IMR-90 (cell line): ENCODE data around the gene TGFB1. TPM values are rescaled to one million over a fixed set of nuclear protein-coding genes. Genes with fewer than 3 reads are reported as not detected.
A peak's percentile ranks its signal among the peaks of the same experiment; 100 is the strongest.

Source experiments
- ATAC-seq: fragments of 200-7000 bp; cut with Tn5 transposase; 2 replicates; pipeline ENCODE4 v1.9.1; 2020; ENCODE audit warnings: low read depth, mild to moderate bottlenecking, moderate library complexity
- BruUV-seq: library from RNA; stranded (reverse); fragments of 400-500 nt; replicated peaks from 2 replicates; lab custom pipeline; 2021; lab: Mats Ljungman, UMichigan
- CTCF ChIA-PET: fragments of 300-600 bp; formaldehyde crosslinking; extraction: SDS; loops from one replicate; lab custom pipeline; 2021; ENCODE audit warnings: antibody characterized with exemption; lab: Yijun Ruan, JAX
- POLR2A ChIA-PET: fragments of 300-600 bp; sonication (Branson Sonifier 250); formaldehyde crosslinking; loops from one replicate; lab custom pipeline; 2022; ENCODE audit warnings: antibody characterized with exemption; ENCODE audit not compliant: unreplicated experiment; lab: Charles Lee
- DNase-seq: peaks from one replicate; pipeline ENCODE4 v3.0.0; 2013
- H2AFZ ChIP-seq: replicated peaks from 2 replicates; pipeline ENCODE3; 2013; ENCODE audit warnings: low read length, mild to moderate bottlenecking; ENCODE audit not compliant: poor library complexity
- H2AK5ac ChIP-seq: 2 replicates; pipeline ENCODE4 v1.6.1; 2013; ENCODE audit warnings: low read depth, low read length, inconsistent platforms
- H2AK9ac ChIP-seq: replicated peaks from 2 replicates; pipeline ENCODE3; 2013; ENCODE audit warnings: mild to moderate bottlenecking, low read depth, low read length, moderate library complexity; ENCODE audit not compliant: poor library complexity
- H2BK120ac ChIP-seq: 2 replicates; pipeline ENCODE4 v1.6.1; 2013; ENCODE audit warnings: low read depth, low read length, inconsistent platforms
- H2BK15ac ChIP-seq: 3 replicates; pipeline ENCODE4 v1.6.1; 2013; ENCODE audit warnings: low read depth, low read length, inconsistent platforms
- H2BK20ac ChIP-seq: 2 replicates; pipeline ENCODE4 v1.6.1; 2013; ENCODE audit warnings: low read depth, mild to moderate bottlenecking, inconsistent platforms, low read length, moderate library complexity
- H2BK5ac ChIP-seq: 2 replicates; pipeline ENCODE4 v1.6.1; 2013; ENCODE audit warnings: mild to moderate bottlenecking, low read depth, low read length, inconsistent platforms; ENCODE audit not compliant: poor library complexity, severe bottlenecking
- H3K14ac ChIP-seq: replicated peaks from 2 replicates; pipeline ENCODE4 v1.6.1; 2013; ENCODE audit warnings: low read depth, low read length, inconsistent platforms
- H3K18ac ChIP-seq: 2 replicates; pipeline ENCODE4 v1.6.1; 2013; ENCODE audit warnings: low read depth, low read length, control low read depth
- H3K23ac ChIP-seq: 2 replicates; pipeline ENCODE4 v1.6.1; 2013; ENCODE audit warnings: low read depth, low read length, inconsistent platforms
- H3K27ac ChIP-seq: 2 replicates; pipeline ENCODE4 v1.5.1; 2013; ENCODE audit warnings: mild to moderate bottlenecking, control low read depth, low read length; ENCODE audit not compliant: insufficient read depth
- H3K27me3 ChIP-seq: 2 replicates; pipeline ENCODE4 v1.6.1; 2013; ENCODE audit warnings: low read length; ENCODE audit not compliant: control insufficient read depth, insufficient read depth
- H3K36me3 ChIP-seq: 2 replicates; pipeline ENCODE4 v1.6.1; 2013; ENCODE audit warnings: low read length, mixed read lengths; ENCODE audit not compliant: control insufficient read depth, insufficient read depth
- H3K4ac ChIP-seq: 2 replicates; pipeline ENCODE4 v1.6.1; 2013; ENCODE audit warnings: low read depth, low read length, inconsistent platforms
- H3K4me1 ChIP-seq: 2 replicates; pipeline ENCODE4 v1.6.1; 2013; ENCODE audit warnings: low read length, mixed read lengths; ENCODE audit not compliant: control insufficient read depth, insufficient read depth
- H3K4me2 ChIP-seq: 2 replicates; pipeline ENCODE4 v1.6.1; 2013; ENCODE audit warnings: low read depth, mild to moderate bottlenecking, control low read depth, low read length, moderate library complexity
- H3K4me3 ChIP-seq: 2 replicates; pipeline ENCODE4 v1.5.1; 2013; ENCODE audit warnings: low read depth, mild to moderate bottlenecking, control low read depth, low read length, moderate library complexity; ENCODE audit not compliant: insufficient read depth
- H3K56ac ChIP-seq: 2 replicates; pipeline ENCODE4 v1.6.1; 2013; ENCODE audit warnings: low read length, inconsistent platforms; ENCODE audit not compliant: insufficient read depth; ENCODE audit errors: extremely low read depth
- H3K79me1 ChIP-seq, 2 experiments: 2 replicates each; pipeline ENCODE4 v1.6.1; 2013; ENCODE audit warnings: low read length in 2 of 2, inconsistent platforms in 1 of 2, low read depth in 1 of 2
- H3K9ac ChIP-seq: 2 replicates; pipeline ENCODE4 v1.6.1; 2013; ENCODE audit warnings: low read depth, low read length, control low read depth
- H3K9me1 ChIP-seq: 2 replicates; pipeline ENCODE4 v1.6.1; 2013; ENCODE audit warnings: low read length, inconsistent platforms; ENCODE audit not compliant: insufficient read depth
- H3K9me3 ChIP-seq: 2 replicates; pipeline ENCODE4 v1.6.1; 2013; ENCODE audit warnings: low read length; ENCODE audit not compliant: control insufficient read depth, insufficient read depth
- H4K20me1 ChIP-seq: 2 replicates; pipeline ENCODE4 v1.6.1; 2013; ENCODE audit warnings: low read length, inconsistent platforms; ENCODE audit not compliant: insufficient read depth
- H4K5ac ChIP-seq: 2 replicates; pipeline ENCODE4 v1.6.1; 2013; ENCODE audit warnings: mild to moderate bottlenecking, low read depth, low read length, control low read depth
- H4K8ac ChIP-seq, 2 experiments: 2 replicates each; pipeline ENCODE4 v1.6.1; 2013; ENCODE audit warnings: low read depth in 2 of 2, low read length in 2 of 2, control low read depth in 1 of 2, inconsistent platforms in 1 of 2
- H4K91ac ChIP-seq: 2 replicates; pipeline ENCODE4 v1.6.1; 2013; ENCODE audit warnings: low read depth, low read length, inconsistent platforms; ENCODE audit not compliant: insufficient read depth
- BHLHE40 ChIP-seq: fragments of 150-350 bp; IDR thresholded peaks from 2 replicates; pipeline ENCODE4 v1.6.1; 2016; ENCODE audit warnings: mild to moderate bottlenecking, low read depth, low read length
- CEBPB ChIP-seq: IDR thresholded peaks from 2 replicates; pipeline ENCODE4 v1.6.1; 2012; ENCODE audit warnings: low read depth, low read length, improper control_type of control experiment
- CHD1 ChIP-seq: IDR thresholded peaks from 2 replicates; pipeline ENCODE4 v1.6.1; 2012; ENCODE audit warnings: low read depth, low read length, improper control_type of control experiment
- ELK1 ChIP-seq: fragments of 150-350 bp; IDR thresholded peaks from 2 replicates; pipeline ENCODE4 v1.6.1; 2016; ENCODE audit warnings: low read depth, mild to moderate bottlenecking, low read length, moderate library complexity, borderline replicate concordance
- MAFK ChIP-seq: IDR thresholded peaks from 2 replicates; pipeline ENCODE4 v1.6.1; 2012; ENCODE audit warnings: low read depth, low read length, improper control_type of control experiment
- MAZ ChIP-seq: IDR thresholded peaks from 2 replicates; pipeline ENCODE4 v1.6.1; 2012; ENCODE audit warnings: low read depth, mild to moderate bottlenecking, low read length, improper control_type of control experiment, moderate library complexity, borderline replicate concordance
- MXI1 ChIP-seq: IDR thresholded peaks from 2 replicates; pipeline ENCODE4 v1.6.1; 2012; ENCODE audit warnings: low read depth, mild to moderate bottlenecking, low read length, moderate library complexity, borderline replicate concordance
- NFE2L2 ChIP-seq: fragments of 150-350 bp; IDR thresholded peaks from 2 replicates; pipeline ENCODE4 v1.6.1; 2016; ENCODE audit warnings: low read depth, mild to moderate bottlenecking, low read length
- POLR2A ChIP-seq: IDR thresholded peaks from 2 replicates; pipeline ENCODE4 v1.6.1; 2012; ENCODE audit warnings: mild to moderate bottlenecking, low read depth, low read length
- RAD21 ChIP-seq: IDR thresholded peaks from 2 replicates; pipeline ENCODE4 v1.6.1; 2012; ENCODE audit warnings: low read length, improper control_type of control experiment
- WGBS, 2 experiments: methylation state at CpG; one replicate each; pipeline versions ENCODE4 v1.1.5 to v1.1.7; 2013; ENCODE audit warnings: missing lambda C conversion rate in 2 of 2; ENCODE audit not compliant: insufficient read length in 1 of 2; ENCODE audit errors: extremely low coverage in 2 of 2; 5-methylcytosine and 5-hydroxymethylcytosine counted together
- dilution Hi-C: fragments of 300-500 bp; cut with HindIII; formaldehyde crosslinking; loops from one replicate; pipeline ENCODE4 v1.14.3; 2018; ENCODE audit warnings: low sequenced_read_pairs; ENCODE audit not compliant: unreplicated experiment
- in situ Hi-C: fragments of 300-500 bp; cut with MboI; formaldehyde crosslinking; loops from 3 replicates; pipeline ENCODE4 v1.14.3; 2019; ENCODE audit warnings: low sequenced_read_pairs, inconsistent platforms, mixed read lengths
- intact Hi-C: fragments of 100-400 bp; cut with micrococcal nuclease; formaldehyde crosslinking; loops from 2 replicates; pipeline ENCODE4 v1.10.0; 2022
- polyA plus RNA-seq, 3 experiments: library from polyadenylated mRNA; depleted of rRNA; stranded (reverse); fragments of >200 nt; gene quantifications; 2 replicates each; pipeline ENCODE4 v1.2.3, GENCODE V29; 2012; ENCODE audit warnings: low replicate concordance in 1 of 3
- total RNA-seq: library from RNA; depleted of rRNA; stranded (reverse); fragments of >200 nt; gene quantifications from 2 replicates; pipeline ENCODE4 v1.2.3, GENCODE V29; 2012
- TF ChIP-seq, protein P1 (sequence below): fragments of 150-350 bp; IDR thresholded peaks from 2 replicates; pipeline ENCODE4 v1.6.1; 2017; ENCODE audit warnings: mild to moderate bottlenecking, antibody characterized with exemption, low read length, low read depth

TGFB1 gene
- total and polyA plus RNA-seq, 2 of the 4 experiments (the other 2 are of a cell fraction) = 3.2 to 26.7 TPM

GRCh38 chr19:41397086-41398049 lies 43.6 kb upstream of the TGFB1 start, which contains the start of the genes BCKDHA and EXOSC5:
TSS of gene BCKDHA (plus strand) at chr19:41397818. CDS start at chr19:41397828, 10 bp downstream.
TSS of gene EXOSC5 (minus strand) at chr19:41397359. CDS start at chr19:41397328, 31 bp downstream.
- peak within 1 kb of the TSS; percentile 93 for H2BK5ac ChIP-seq
- H2AFZ ChIP-seq = peak within 1 kb of the TSS; percentile 99
- H2AK9ac ChIP-seq = peak within 1 kb of the TSS; percentile 94
- H2BK15ac ChIP-seq = peak within 1 kb of the TSS; percentile 84; the same call in 1 of the 3 replicates
- peak; percentile 99 for ATAC-seq
- 0% methylated on average over 33 of the region's 50 CpGs; no CpG with 5 or more reads in 1 of the 2 experiments for WGBS, 2 experiments
- in situ Hi-C loops = no loop called here
- H4K8ac ChIP-seq = peak within 1 kb of the TSS; percentile 59 to 74
- peaks cover 18 to 28% of the 10 kb centered on the region in 2 experiments for H3K79me1 ChIP-seq
- H3K9me3 ChIP-seq = no peaks in the 10 kb centered on the region
- ChIA-PET POLR2A (interaction anchor here (0.6 kb wide), 1 partner anchor 175 kb away, joined by 6 read pairs; no protein-coding TSS in a partner anchor), CTCF (no interaction called here)
- 0 out of 2 replicates have a peak within 1 kb of the TSS, but pooled peaks have one; percentile 35 for H2BK20ac ChIP-seq
- peak within 1 kb of the TSS; percentile 44; the same call in 1 of the 2 replicates for H3K18ac ChIP-seq
- peaks cover 9% of the 10 kb centered on the region; the same call in 1 of the 2 replicates for H3K9me1 ChIP-seq
- H3K27me3 ChIP-seq = no peaks in the 10 kb centered on the region
- H4K91ac ChIP-seq = peak within 1 kb of the TSS; percentile 87
- H3K4me2 ChIP-seq = peak within 1 kb of the TSS; percentile 94
- peak; percentile 100 for DNase-seq
- TF ChIP-seq, protein P1, sequence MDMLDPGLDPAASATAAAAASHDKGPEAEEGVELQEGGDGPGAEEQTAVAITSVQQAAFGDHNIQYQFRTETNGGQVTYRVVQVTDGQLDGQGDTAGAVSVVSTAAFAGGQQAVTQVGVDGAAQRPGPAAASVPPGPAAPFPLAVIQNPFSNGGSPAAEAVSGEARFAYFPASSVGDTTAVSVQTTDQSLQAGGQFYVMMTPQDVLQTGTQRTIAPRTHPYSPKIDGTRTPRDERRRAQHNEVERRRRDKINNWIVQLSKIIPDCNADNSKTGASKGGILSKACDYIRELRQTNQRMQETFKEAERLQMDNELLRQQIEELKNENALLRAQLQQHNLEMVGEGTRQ = peak; percentile 93
- TF ChIP-seq CEBPB (peak; percentile 31; the same call in 1 of the 2 replicates), MAZ (peak; percentile 50; the same call in 1 of the 2 replicates), POLR2A (0 out of 2 replicates have a peak, but pooled peaks have one; percentile 43), CHD1 (no peak), MXI1 (peak; percentile 100), MAFK (no peak), ELK1 (no peak), NFE2L2 (no peak), BHLHE40 (peak; percentile 92), RAD21 (0 out of 2 replicates have a peak, but pooled peaks have one; percentile 5)
- no peaks in the 10 kb centered on the region for H3K36me3 ChIP-seq
- peak within 1 kb of the TSS; percentile 91 for H3K56ac ChIP-seq
- no peak within 1 kb of the TSS; the same call in 1 of the 2 replicates for H3K23ac ChIP-seq
- BruUV-seq = no TSS peak
- peak within 1 kb of the TSS; percentile 66 for H3K4ac ChIP-seq
- dilution Hi-C loops = no loop called here
- H4K20me1 ChIP-seq = no peaks in the 10 kb centered on the region
- H4K5ac ChIP-seq = peak within 1 kb of the TSS; percentile 71
- H2BK120ac ChIP-seq = peak within 1 kb of the TSS; percentile 75; the same call in 1 of the 2 replicates
- peak within 1 kb of the TSS; percentile 70 for H3K27ac ChIP-seq
- no peak within 1 kb of the TSS; the same call in 1 of the 2 replicates for H2AK5ac ChIP-seq
- H3K9ac ChIP-seq = peak within 1 kb of the TSS; percentile 81
- peak within 1 kb of the TSS; percentile 79 for H3K4me3 ChIP-seq
- intact Hi-C loops = loop anchor here (1.0 to 5.0 kb wide), 2 partner anchors 23 to 45 kb away; partner anchors contain the start of gene TGFB1
- peaks cover 4% of the 10 kb centered on the region; the same call in 1 of the 2 replicates for H3K4me1 ChIP-seq
- H3K14ac ChIP-seq = peak within 1 kb of the TSS; percentile 77
